ENCODE measurements around the gene BIRC7.

Gene BIRC7

GRCh38 chr20:63235399-63235983 lies at the start of gene BIRC7:
Gene BIRC7 (plus strand): TSS chr20:63235905. CDS start chr20:63236097, 192 bp downstream.
- DNase-seq = no peak

- no peak for DNase-seq
Measured at GRCh38 chr20:63186084-63186483, 49.6 kb upstream of the BIRC7 start.

GRCh38 chr20:63186528-63187316 lies 49.0 kb upstream of the BIRC7 start:
- DNase-seq = no peak

GRCh38 chr20:63187338-63188158 lies 48.2 kb upstream of the BIRC7 start:
- DNase-seq = no peak

GRCh38 chr20:63188159-63188442 lies 47.6 kb upstream of the BIRC7 start:
- DNase-seq = no peak

GRCh38 chr20:63188641-63189321 lies 46.9 kb upstream of the BIRC7 start:
- DNase-seq = no peak

- no peak for DNase-seq
Measured at GRCh38 chr20:63189322-63189642, 46.4 kb upstream of the BIRC7 start.

GRCh38 chr20:63189846-63190559 lies 45.7 kb upstream of the BIRC7 start:
- DNase-seq = no peak

GRCh38 chr20:63190828-63191227 lies 44.9 kb upstream of the BIRC7 start:
- DNase-seq = no peak

GRCh38 chr20:63191400-63191799 lies 44.3 kb upstream of the BIRC7 start:
- no peak for DNase-seq

- DNase-seq = no peak
Measured at GRCh38 chr20:63192721-63193120, 43.0 kb upstream of the BIRC7 start.

- no peak for DNase-seq
Measured at GRCh38 chr20:63194007-63194796, 41.5 kb upstream of the BIRC7 start.

GRCh38 chr20:63194797-63195173 lies 40.9 kb upstream of the BIRC7 start:
- DNase-seq = no peak

- no peak for DNase-seq
Measured at GRCh38 chr20:63196768-63197470, 38.8 kb upstream of the BIRC7 start.

GRCh38 chr20:63198606-63199005 lies 37.1 kb upstream of the BIRC7 start:
- DNase-seq = no peak

GRCh38 chr20:63202021-63202420 lies 33.7 kb upstream of the BIRC7 start:
- no peak for DNase-seq

- DNase-seq = no peak
Measured at GRCh38 chr20:63202811-63203526, 32.7 kb upstream of the BIRC7 start.

- no peak for DNase-seq
Measured at GRCh38 chr20:63204362-63204761, 31.3 kb upstream of the BIRC7 start.

GRCh38 chr20:63205896-63206295 lies 29.8 kb upstream of the BIRC7 start:
- DNase-seq = no peak

- no peak for DNase-seq
Measured at GRCh38 chr20:63206878-63207277, 28.8 kb upstream of the BIRC7 start.
